Erythroblast (primary cell): ENCODE measurements around the gene AWAT2.

ENCODE experiments used
- DNase-seq, 2 experiments: peaks; one replicate each; lab custom pipeline; 2025; lab: John Stamatoyannopoulos, UW
- GATA1 ChIP-seq: IDR thresholded peaks from 2 replicates; pipeline ENCODE4 v1.6.1; 2011; ENCODE audit warnings: low read depth, mild to moderate bottlenecking, control low read depth, low read length, moderate library complexity
- POLR2A ChIP-seq: IDR thresholded peaks from 2 replicates; pipeline ENCODE4 v1.6.1; 2011; ENCODE audit warnings: mild to moderate bottlenecking, low read length

AWAT2 gene

GRCh38 chrX:70032792-70033191 lies 16.9 kb downstream of the AWAT2 start:
- DNase-seq = no peak
- TF ChIP-seq POLR2A = no peak
- TF ChIP-seq GATA1 = no peak

DNA sequence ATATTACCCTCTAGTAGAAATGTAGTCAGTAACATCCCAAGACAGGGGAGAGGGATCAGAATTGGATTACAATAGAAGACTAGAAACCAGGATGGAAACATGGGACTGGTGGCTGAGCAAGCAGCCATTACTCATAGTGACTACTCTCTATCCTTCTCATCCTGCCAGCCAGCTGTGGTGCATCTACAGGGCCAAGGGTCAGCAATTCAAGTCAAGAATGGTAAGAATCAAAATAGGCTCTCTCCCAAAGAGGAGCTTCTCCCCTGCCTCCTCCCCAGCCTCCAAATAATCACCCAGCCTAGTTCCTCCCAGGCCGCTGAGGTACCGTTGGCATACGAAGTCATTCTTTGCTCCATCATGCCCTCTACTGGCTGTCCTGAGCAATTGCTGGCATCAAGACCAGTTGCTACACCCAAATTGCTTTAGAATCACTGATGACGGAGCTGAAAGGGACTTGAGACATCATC lies 19.4 kb downstream of the AWAT2 start:
- TF ChIP-seq GATA1 (no peak), POLR2A (no peak)
- DNase-seq = peak; percentile 29 to 56

- DNase-seq = no peak
- no peak for TF ChIP-seq GATA1
- TF ChIP-seq POLR2A = no peak
These were observed 19.9 kb downstream of the AWAT2 start for GRCh38 chrX:70029863-70030262.

DNA sequence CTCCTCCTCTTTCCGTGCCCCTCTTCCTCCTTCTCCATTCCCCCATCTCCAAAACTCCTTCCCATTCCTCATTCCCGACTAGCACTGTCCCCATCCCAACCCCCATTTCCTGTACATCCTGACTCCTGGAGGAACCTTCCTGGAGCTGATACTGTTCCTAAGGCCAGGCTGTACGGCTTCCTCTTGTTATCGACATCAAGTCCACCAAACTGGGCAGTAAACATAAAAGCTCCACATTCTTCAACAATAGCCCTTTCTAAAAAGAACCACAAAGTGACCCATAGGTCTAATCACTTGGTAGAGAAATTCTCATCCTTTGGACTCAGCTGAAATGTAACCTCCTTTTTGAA lies 22.9 kb downstream of the AWAT2 start:
- no peak for TF ChIP-seq GATA1
- TF ChIP-seq POLR2A = no peak
- DNase-seq = no peak

DNA sequence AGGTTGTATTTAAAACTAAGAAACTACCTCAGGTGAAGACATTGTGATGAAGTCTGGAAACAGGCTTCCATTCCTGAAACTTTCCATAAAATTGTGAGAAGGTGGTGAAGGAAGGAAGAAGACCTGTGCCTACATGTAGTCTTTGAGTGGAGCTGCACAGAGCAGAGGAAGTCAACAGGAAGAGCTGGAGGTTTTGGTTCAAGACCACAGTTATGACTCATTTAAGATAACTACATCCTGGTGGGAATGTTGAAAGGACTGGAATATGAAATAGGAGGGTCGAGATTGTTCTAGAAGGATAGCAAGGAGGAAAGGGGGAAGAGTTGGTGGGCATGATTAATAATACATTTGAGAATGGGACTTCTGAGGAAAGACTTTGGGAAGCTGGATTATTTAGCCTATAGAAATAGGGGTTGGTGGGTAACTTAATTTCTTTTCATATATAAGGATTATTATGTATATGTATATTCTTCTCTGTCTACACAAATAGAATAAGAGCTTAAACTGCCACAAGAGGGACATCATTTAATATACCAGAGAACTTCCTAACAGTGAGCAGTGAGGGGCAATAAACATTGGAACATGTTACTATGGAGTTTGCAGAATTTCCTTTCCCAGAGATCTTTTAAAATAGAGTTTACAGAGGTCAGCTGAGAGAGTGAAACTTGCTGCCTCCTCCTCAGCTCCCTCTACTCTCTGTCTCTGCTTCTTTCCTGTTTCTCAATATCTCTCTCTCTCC lies 23.5 kb downstream of the AWAT2 start:
- no peak for TF ChIP-seq POLR2A
- no peak for TF ChIP-seq GATA1
- no peak for DNase-seq

DNA sequence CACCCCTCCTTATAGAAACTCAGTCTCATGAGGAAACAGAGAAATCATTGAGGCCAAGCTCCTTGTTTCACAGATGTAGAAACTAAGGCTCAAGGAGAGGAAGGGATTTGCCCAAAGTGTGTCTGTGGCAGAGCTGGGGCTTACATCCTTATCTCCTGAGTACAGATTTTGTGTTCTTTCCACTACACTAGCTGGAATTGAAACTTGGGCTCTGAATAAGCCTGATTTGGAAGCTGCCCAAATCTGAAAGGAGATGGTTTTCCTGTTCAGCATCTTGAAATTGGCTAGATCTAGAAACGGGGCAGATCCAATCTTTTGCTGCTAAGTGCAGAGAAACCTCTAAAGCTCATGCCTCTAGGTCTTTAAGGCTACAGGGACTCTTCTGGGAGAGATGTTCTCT lies 24.3 kb downstream of the AWAT2 start:
- TF ChIP-seq POLR2A (no peak), GATA1 (no peak)
- no peak for DNase-seq

DNA sequence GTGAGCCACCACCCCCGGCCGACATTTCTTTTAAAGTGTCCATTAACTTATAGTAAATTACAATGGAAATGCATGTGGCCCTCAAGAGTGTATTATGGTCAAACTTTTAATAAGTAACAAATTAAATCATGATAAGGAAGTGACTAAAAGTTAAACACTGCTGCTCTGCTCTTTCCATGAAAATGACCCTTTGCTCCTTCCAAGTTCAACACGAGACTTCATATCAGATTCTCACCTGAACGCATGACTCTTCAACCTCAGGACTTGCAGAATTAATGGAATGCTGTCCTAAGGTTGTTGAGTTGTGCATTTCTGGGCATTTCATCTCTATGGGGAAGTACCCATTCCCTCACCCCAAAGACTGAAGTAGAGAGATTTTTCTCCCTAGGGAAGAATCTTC lies 27.1 kb downstream of the AWAT2 start:
- TF ChIP-seq GATA1 = no peak
- TF ChIP-seq POLR2A = no peak
- DNase-seq = no peak

- TF ChIP-seq POLR2A = no peak
- TF ChIP-seq GATA1 = no peak
These were observed 33.2 kb downstream of the AWAT2 start for GRCh38 chrX:70016513-70016912.

DNA sequence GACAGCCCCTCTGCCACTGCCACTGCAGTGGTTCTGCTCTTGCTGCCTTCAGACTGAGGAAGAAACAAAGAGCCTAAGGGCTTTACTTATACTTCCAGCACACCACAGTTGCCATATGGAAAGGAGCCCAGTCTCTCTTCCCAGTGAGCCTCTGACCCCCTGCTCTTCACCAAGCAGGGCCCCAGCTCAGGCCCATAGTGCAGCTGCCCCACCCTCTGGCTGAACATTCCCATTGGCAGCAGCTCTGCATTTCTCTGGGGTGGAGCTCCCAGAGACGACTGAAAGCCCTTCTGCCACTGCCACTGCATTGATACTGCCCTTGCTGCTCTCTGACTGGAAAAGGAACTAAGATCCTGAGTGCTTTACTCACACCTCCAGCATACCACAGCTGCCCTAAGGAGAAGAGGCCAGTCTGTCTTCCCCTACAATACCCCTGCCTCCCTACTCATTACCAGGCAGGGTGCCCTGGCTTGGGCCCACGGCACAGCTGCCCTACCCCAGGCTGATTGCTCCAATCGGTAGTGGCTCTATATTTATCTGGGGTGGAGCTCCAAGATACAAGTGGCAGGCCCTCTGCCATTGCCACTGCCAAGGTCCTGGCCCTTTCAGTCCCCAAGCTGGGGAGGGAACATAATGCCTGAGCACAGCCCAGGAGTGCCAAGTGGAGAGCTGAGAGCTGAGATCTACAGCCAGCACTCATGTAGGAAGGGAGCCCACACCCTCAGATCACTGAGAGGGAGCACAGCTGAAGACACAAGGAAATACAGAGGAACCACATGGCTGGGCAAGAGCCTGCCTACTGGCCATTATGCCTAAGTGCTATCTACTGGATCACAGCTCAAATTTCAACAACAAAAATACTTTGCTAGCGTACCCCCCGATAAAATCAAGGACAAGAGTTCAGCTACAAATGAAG lies 36.0 kb downstream of the AWAT2 start:
- TF ChIP-seq GATA1 (no peak), POLR2A (no peak)
- no peak for DNase-seq

More at GRCh38 chrX:70016513-70016912, 33.2 kb downstream of the AWAT2 start:
- no peak for DNase-seq

DNA sequence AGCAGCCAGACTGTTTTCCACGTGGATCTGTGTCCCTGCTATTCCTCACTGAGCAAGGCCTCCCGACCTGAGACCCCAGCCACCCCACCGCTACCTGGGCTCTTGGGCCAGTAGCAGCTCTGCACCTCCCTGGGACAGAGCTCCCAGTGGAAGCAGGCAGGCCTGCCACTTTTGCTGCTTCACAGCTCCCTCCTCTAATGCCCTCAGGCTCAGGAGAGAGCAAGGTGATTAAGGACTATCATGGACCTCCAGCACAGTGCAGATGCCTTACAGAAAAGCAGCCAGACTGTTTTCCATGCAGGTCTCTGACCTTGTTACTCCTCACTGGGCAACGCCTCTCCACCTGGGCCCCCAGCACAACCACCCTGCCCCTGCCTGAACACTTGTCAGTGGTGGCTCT lies 37.0 kb downstream of the AWAT2 start:
- TF ChIP-seq GATA1 = no peak
- TF ChIP-seq POLR2A = no peak
- no peak for DNase-seq

GRCh38 chrX:70009970-70010369 lies 39.8 kb downstream of the AWAT2 start:
- DNase-seq = no peak
- no peak for TF ChIP-seq POLR2A
- TF ChIP-seq GATA1 = no peak

- TF ChIP-seq POLR2A = no peak
- no peak for TF ChIP-seq GATA1
- DNase-seq = no peak
These were observed 40.7 kb downstream of the AWAT2 start for GRCh38 chrX:70009049-70009448.

DNA sequence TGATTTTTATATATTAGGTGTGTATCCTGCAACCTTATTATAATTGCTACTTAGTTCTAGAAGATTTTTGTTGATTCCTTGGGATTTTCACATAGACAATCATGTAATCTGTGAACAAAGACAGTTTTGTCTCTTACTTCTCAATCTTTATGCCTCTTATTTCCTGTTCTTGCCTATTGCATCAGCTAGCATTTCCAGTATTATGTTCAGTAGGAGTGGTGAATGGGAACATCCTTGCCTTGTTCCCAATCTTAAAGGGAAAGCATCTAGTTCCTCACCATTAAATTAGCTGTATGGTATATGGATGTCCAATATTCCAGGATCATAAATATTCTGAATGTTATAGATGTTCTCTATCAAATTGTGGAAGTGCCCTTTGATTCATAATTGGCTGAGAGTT lies 41.8 kb downstream of the AWAT2 start:
- no peak for DNase-seq
- TF ChIP-seq GATA1 (no peak), POLR2A (no peak)

DNA sequence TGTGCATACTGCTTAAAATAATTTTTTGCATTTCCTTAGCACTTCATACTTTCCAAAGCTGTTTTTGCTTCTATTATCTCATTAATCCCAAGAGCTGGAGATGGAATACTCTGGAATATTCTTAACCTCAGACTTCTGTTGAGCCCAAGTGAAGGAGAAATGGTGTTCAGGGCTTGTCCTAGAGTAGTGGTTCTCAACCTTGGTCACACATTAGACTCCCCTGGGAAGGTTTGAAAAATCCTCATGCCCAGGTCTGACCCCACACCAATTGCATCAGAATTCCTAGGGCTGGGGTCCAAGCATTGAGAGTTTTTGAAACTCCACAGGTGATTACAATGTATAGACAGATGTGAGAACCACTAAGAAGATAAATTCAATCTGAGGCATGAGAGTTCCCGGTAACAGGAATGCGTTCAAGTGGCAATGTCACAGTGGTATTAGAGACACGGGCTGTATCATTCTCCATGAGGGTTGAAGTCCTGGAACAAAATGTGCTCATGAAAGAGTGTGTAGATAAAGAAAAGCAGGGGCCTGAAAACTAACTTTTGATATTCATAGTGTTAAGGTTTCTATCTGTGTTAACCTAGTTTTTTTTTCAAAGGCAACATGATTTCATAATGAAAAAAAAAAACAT lies 47.9 kb downstream of the AWAT2 start:
- TF ChIP-seq POLR2A = no peak
- no peak for TF ChIP-seq GATA1
- no peak for DNase-seq
